Esophagus squamous epithelium (tissue), 4 donors: ENCODE data around the gene ZNF496.

Experiments used
- CTCF ChIP-seq, 6 experiments: fragments of 450-650 bp in 4 of 6; fragments of 200-600 bp in 2 of 6; sonication (generic) in 2 of 6; IDR thresholded peaks; one replicate each; pipeline ENCODE4 v1.5.1; 2016 to 2019; ENCODE audit warnings: antibody characterized with exemption in 6 of 6, mild to moderate bottlenecking in 4 of 6, moderate library complexity in 4 of 6
- POLR2A ChIP-seq, 4 donors: fragments of 450-650 bp; IDR thresholded peaks; one replicate each; pipeline ENCODE4 v1.6.1; 2017; ENCODE audit warnings: antibody characterized with exemption in 4 of 4, mild to moderate bottlenecking in 4 of 4, moderate library complexity in 3 of 4

- TF ChIP-seq CTCF (IDR thresholded peaks at IDR 0.05) (no peak), POLR2A (IDR thresholded peaks at IDR 0.05) (no peak)
Measured at GRCh38 chr1:247296599-247297180, 35.0 kb downstream of the ZNF496 start.
